Measurements from ENCODE around the gene ABCA4. TPM values are rescaled to one million over a fixed set of nuclear protein-coding genes. Genes with fewer than 3 reads are reported as not detected.

ABCA4 gene
- total RNA-seq, 1 donor from 2014 or later: not detected

GRCh38 chr1:94009304-94009703 lies 111.6 kb downstream of the ABCA4 start:
- no peaks in the 10 kb centered on the region for H3K9me3 Mint-ChIP-seq
- POLR2A ChIA-PET: no interaction called here
- ATAC-seq (ENCODE audit: low read depth) (no peak), DNase-seq (no peak)
- CTCF ChIA-PET: no interaction called here
- H3K4me3 Mint-ChIP-seq: no peak overlapping the region
- TF ChIP-seq, protein P1, sequence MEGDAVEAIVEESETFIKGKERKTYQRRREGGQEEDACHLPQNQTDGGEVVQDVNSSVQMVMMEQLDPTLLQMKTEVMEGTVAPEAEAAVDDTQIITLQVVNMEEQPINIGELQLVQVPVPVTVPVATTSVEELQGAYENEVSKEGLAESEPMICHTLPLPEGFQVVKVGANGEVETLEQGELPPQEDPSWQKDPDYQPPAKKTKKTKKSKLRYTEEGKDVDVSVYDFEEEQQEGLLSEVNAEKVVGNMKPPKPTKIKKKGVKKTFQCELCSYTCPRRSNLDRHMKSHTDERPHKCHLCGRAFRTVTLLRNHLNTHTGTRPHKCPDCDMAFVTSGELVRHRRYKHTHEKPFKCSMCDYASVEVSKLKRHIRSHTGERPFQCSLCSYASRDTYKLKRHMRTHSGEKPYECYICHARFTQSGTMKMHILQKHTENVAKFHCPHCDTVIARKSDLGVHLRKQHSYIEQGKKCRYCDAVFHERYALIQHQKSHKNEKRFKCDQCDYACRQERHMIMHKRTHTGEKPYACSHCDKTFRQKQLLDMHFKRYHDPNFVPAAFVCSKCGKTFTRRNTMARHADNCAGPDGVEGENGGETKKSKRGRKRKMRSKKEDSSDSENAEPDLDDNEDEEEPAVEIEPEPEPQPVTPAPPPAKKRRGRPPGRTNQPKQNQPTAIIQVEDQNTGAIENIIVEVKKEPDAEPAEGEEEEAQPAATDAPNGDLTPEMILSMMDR (IDR thresholded peaks at IDR 0.05): no peak
- peaks cover 9% of the 10 kb centered on the region for H3K27me3 Mint-ChIP-seq
- no peaks in the 10 kb centered on the region for H3K4me1 Mint-ChIP-seq
- H3K27ac Mint-ChIP-seq: no peak overlapping the region
- intact Hi-C loops (cut with micrococcal nuclease): no loop called here
- H3K36me3 Mint-ChIP-seq (ENCODE audit: low read depth): no peaks in the 10 kb centered on the region

DNA sequence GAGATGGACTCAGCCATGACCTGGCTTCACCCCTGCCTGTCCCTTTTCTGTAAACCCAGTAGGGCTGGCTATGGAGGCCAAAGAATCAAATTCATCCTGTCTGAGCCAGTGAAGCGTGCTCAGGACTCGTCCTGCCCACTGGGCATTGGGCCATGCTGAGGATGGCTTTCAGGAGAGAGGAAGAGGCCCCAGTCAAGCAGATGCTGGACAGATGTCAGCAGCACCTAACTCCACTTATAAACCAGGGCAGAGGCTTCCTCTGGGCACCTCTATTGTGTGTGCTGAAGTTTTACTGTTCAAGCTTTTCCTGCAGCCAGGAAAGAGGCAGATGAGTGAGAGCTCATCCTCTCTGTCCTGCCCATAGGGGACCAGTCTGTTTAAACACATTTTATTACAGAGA lies 114.3 kb downstream of the ABCA4 start:
- H3K4me1 Mint-ChIP-seq: no peaks in the 10 kb centered on the region
- POLR2A ChIA-PET: no interaction called here

GRCh38 chr1:94004924-94005323 lies 116.0 kb downstream of the ABCA4 start:
- POLR2A ChIA-PET: no interaction called here
- no peak overlapping the region for H3K27ac Mint-ChIP-seq
- DNase-seq: no peak

More for the DNA sequence above, 114.3 kb downstream of the ABCA4 start:
- TF ChIP-seq, protein P1 (IDR thresholded peaks at IDR 0.05): no peak
- Mint-ChIP-seq H3K27ac (no peak overlapping the region), H3K4me3 (no peak overlapping the region), H3K27me3 (peaks cover 11% of the 10 kb centered on the region), H3K36me3 (ENCODE audit: low read depth) (no peaks in the 10 kb centered on the region), H3K9me3 (no peaks in the 10 kb centered on the region)
- intact Hi-C loops (cut with micrococcal nuclease): no loop called here
- ATAC-seq (ENCODE audit: low read depth) (no peak), DNase-seq (no peak)
- CTCF ChIA-PET: interaction anchor here (1.6 kb wide), 1 partner anchor 27 kb away, joined by 3 read pairs; no protein-coding TSS in a partner anchor

DNA sequence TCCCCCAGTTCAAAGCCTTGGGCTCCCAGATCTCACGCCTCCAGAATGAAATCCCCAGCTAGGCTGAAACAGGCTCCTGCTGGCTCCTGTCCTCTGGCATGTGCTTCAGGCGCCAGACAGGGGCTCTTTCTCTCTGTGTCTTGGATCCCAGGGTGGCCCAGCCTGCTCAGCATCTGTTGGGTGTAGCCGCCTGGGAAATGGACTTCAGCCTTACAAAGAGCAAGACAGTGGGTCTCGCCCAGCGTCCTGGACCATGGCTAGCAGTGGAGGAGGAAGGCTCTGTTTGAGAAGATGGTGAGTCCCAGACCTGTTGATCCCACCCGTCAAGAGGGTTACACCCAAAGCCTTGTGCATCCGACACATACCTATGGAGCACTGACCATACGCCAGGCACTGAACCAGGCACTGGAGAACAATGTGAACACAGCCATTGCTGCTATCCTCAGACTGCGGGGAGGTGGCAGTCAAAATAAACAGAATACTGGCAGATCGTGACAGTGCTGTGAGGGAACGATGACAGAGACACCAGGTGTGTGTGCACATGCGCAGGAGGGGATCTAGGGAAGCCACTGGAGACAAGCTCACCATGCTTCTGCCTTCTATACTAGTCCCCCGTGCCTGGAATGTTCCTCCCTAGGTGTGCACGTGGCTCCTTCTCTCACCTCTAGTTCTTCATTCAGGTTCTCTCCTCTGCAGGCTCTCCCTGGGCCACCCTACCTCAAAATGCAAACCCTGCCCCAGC lies 118.7 kb downstream of the ABCA4 start:
- intact Hi-C loops (cut with micrococcal nuclease): no loop called here
- H3K9me3 Mint-ChIP-seq: no peaks in the 10 kb centered on the region
- POLR2A ChIA-PET: no interaction called here

More at GRCh38 chr1:94004924-94005323, 116.0 kb downstream of the ABCA4 start:
- TF ChIP-seq, protein P1 (IDR thresholded peaks at IDR 0.05): no peak
- Mint-ChIP-seq H3K27me3 (peaks cover 13% of the 10 kb centered on the region), H3K4me3 (no peak overlapping the region), H3K9me3 (no peaks in the 10 kb centered on the region), H3K36me3 (ENCODE audit: low read depth) (no peaks in the 10 kb centered on the region), H3K4me1 (no peaks in the 10 kb centered on the region)
- CTCF ChIA-PET: no interaction called here
- intact Hi-C loops (cut with micrococcal nuclease): no loop called here
- ATAC-seq (ENCODE audit: low read depth): no peak

DNA sequence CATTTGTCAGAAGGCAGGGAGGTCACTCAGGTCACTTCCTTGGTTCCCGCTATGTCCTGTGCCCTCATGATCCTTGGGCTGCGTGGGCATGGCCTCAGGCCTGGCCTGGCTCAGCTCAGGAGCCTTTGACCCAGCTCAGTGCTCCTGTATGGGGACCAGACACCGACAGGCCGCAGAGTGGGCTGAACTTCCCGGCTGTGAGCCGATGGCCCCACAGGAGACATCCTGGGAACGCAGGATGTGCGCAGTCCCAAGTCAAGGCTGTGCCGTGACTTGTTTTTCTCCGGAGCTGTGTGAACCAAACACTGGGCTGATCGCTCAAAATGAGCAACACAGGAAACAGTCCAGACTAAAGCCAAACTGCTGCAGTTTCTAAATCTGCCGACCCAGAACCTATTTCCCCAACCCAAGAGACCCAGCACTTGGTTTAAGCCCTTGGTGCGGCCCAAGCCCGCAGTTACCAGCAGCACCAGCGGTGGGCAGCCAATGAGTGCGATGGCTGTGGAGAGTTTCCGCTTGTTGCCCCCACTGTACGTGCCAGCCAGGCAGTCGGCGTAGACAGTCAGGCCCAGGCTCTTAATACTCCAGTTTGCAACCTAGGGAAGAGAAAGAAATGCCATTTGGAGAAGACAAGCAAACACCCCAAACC lies 119.4 kb downstream of the ABCA4 start:
- Mint-ChIP-seq H3K4me1 (no peaks in the 10 kb centered on the region), H3K9me3 (no peaks in the 10 kb centered on the region), H3K27ac (no peak overlapping the region), H3K4me3 (no peak overlapping the region), H3K27me3 (peaks cover 8% of the 10 kb centered on the region), H3K36me3 (ENCODE audit: low read depth) (no peaks in the 10 kb centered on the region)
- TF ChIP-seq, protein P1 (IDR thresholded peaks at IDR 0.05): no peak
- no peak for ATAC-seq (ENCODE audit: low read depth)
- intact Hi-C loops (cut with micrococcal nuclease): no loop called here
- no peak for DNase-seq
- POLR2A ChIA-PET: no interaction called here
- CTCF ChIA-PET: no interaction called here

More for the DNA sequence above, 118.7 kb downstream of the ABCA4 start:
- DNase-seq (no peak), ATAC-seq (ENCODE audit: low read depth) (no peak)
- no peaks in the 10 kb centered on the region for H3K36me3 Mint-ChIP-seq (ENCODE audit: low read depth)
- H3K27me3 Mint-ChIP-seq: peaks cover 5% of the 10 kb centered on the region
- no peak overlapping the region for H3K27ac Mint-ChIP-seq
- H3K4me1 Mint-ChIP-seq: no peaks in the 10 kb centered on the region
- H3K4me3 Mint-ChIP-seq: no peak overlapping the region
- CTCF ChIA-PET: no interaction called here
- TF ChIP-seq, protein P1 (IDR thresholded peaks at IDR 0.05): no peak
